ENCODE results near the gene PTPRN2.

The PTPRN2 gene

DNA sequence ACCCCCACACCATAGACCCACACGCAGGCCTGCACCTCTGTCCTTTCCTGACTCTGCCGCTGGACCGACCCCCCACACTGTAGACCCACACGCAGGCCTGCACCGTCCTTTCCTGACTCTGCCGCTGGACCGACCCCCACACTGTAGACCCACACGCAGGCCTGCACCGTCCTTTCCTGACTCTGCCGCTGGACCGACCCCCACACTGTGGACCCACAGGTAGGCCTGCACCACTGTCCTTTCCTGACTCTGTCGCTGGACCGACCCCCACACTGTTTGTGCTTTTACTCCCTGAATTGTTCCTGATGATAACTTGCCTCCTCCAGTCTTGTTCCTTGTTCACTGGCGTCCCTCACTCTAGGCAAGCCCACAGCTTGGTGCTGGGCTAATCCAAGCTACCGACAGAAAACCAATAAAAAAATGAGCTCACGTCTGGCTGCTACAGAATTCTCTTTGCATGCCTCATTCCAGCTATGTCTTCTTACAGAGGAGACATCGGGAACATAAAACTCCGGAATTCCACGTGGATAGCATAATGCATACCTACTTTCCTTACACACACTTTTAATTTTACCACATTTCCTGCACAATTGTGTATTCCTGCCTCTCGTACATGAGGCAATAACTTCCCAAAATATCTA lies 494.3 kb downstream of the PTPRN2 start:
- TF ChIP-seq, protein P1, sequence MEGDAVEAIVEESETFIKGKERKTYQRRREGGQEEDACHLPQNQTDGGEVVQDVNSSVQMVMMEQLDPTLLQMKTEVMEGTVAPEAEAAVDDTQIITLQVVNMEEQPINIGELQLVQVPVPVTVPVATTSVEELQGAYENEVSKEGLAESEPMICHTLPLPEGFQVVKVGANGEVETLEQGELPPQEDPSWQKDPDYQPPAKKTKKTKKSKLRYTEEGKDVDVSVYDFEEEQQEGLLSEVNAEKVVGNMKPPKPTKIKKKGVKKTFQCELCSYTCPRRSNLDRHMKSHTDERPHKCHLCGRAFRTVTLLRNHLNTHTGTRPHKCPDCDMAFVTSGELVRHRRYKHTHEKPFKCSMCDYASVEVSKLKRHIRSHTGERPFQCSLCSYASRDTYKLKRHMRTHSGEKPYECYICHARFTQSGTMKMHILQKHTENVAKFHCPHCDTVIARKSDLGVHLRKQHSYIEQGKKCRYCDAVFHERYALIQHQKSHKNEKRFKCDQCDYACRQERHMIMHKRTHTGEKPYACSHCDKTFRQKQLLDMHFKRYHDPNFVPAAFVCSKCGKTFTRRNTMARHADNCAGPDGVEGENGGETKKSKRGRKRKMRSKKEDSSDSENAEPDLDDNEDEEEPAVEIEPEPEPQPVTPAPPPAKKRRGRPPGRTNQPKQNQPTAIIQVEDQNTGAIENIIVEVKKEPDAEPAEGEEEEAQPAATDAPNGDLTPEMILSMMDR (conservative IDR thresholded peaks at IDR 0.05; ENCODE audit: low read depth, low read length) = no peak
- H3K4me3 ChIP-seq (ENCODE audit: low read depth, low read length) = no peak overlapping the region
- DNase-seq (ENCODE audit: low read depth) = no peak

- no peak overlapping the region for H3K4me3 ChIP-seq (ENCODE audit: low read depth, low read length)
- DNase-seq (ENCODE audit: low read depth) = no peak
- TF ChIP-seq, protein P1 (conservative IDR thresholded peaks at IDR 0.05; ENCODE audit: low read depth, low read length) = no peak
Measured at GRCh38 chr7:158087196-158087595, 500.4 kb downstream of the PTPRN2 start.

GRCh38 chr7:158085741-158086695 lies 501.6 kb downstream of the PTPRN2 start:
- DNase-seq (ENCODE audit: low read depth) = no peak
- TF ChIP-seq, protein P1 (conservative IDR thresholded peaks at IDR 0.05; ENCODE audit: low read depth, low read length) = no peak
- H3K4me3 ChIP-seq (ENCODE audit: low read depth, low read length) = no peak overlapping the region

- TF ChIP-seq, protein P1 (conservative IDR thresholded peaks at IDR 0.05; ENCODE audit: low read depth, low read length) = no peak
- no peak overlapping the region for H3K4me3 ChIP-seq (ENCODE audit: low read depth, low read length)
- DNase-seq (ENCODE audit: low read depth) = no peak
Measured at GRCh38 chr7:158084555-158084954, 503.1 kb downstream of the PTPRN2 start.

DNA sequence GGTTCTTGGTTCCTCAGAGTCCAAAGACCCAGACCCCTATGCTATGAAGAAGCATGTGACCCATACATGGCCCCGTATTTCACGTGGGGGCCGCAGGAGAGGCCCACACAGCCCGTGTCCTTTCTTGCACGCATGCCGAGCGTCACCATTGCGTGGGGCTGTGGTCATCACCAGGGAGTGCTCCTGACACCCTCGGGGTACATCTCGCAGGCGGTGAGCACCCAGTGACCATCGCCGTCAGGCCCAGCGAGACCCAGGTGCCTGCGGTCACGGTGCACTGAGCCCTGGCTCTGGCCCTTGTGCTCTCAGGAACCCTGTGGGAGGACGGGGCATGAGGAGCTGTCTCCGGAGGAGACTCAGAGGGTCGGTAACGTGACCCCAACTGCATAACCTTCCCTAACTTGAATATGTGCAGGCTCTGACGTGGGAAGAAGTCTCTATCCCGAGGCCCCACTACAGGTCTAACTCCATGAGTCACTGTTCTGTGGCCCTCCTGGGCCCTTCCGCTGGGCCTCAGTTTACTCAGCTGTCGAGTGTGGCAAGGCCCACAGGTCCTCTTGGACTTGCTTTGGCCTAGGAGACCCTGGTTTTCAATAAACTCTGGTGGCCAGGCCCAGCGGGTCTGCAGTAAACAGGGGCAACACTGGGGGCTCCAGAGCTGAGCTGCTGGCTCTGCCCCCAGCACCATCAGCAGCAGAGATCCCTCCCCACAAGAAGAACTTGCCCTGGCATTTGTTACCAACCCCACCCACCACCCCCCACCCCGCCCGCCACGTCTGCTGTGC lies 503.9 kb downstream of the PTPRN2 start:
- H3K4me3 ChIP-seq (ENCODE audit: low read depth, low read length) = no peak overlapping the region
- DNase-seq (ENCODE audit: low read depth) = no peak
- TF ChIP-seq, protein P1 (conservative IDR thresholded peaks at IDR 0.05; ENCODE audit: low read depth, low read length) = no peak

GRCh38 chr7:158082761-158083160 lies 504.9 kb downstream of the PTPRN2 start:
- no peak overlapping the region for H3K4me3 ChIP-seq (ENCODE audit: low read depth, low read length)
- no peak for DNase-seq (ENCODE audit: low read depth)
- TF ChIP-seq, protein P1 (conservative IDR thresholded peaks at IDR 0.05; ENCODE audit: low read depth, low read length) = no peak

Measured in choroid plexus epithelial cell (primary cell).